GM12878 (cell line): Measurements from ENCODE around the gene GRIK3.

Source experiments
- FOS ChIP-seq: IDR thresholded peaks from 3 replicates; pipeline ENCODE4 v1.6.1; 2011; ENCODE audit warnings: borderline replicate concordance; ENCODE audit not compliant: insufficient read length; ENCODE audit errors: extremely low read depth
- GATAD2B ChIP-seq: fragments of 450-650 bp; conservative IDR thresholded peaks from 2 replicates; pipeline ENCODE4 v1.6.1; 2017; ENCODE audit warnings: low read depth, mild to moderate bottlenecking, moderate library complexity
- NBN ChIP-seq: fragments of 450-650 bp; IDR thresholded peaks from 2 replicates; pipeline ENCODE4 v1.6.1; 2016
- POLR2AphosphoS5 ChIP-seq: IDR thresholded peaks from 2 replicates; pipeline ENCODE4 v1.6.1; 2011; ENCODE audit warnings: mild to moderate bottlenecking, low read length, inconsistent platforms
- RAD21 ChIP-seq: IDR thresholded peaks from 2 replicates; pipeline ENCODE4 v1.6.1; 2011; ENCODE audit warnings: mild to moderate bottlenecking, low read depth, low read length, moderate library complexity; ENCODE audit not compliant: insufficient read depth
- SMAD1 ChIP-seq: fragments of 450-650 bp; IDR thresholded peaks from 2 replicates; pipeline ENCODE4 v1.6.1; 2018; ENCODE audit warnings: mild to moderate bottlenecking, low read depth; ENCODE audit not compliant: partially characterized antibody
- TF ChIP-seq, protein P1 (sequence below): fragments of 450-650 bp; conservative IDR thresholded peaks from 2 replicates; pipeline ENCODE4 v1.6.1; 2017; ENCODE audit warnings: mild to moderate bottlenecking, moderate library complexity
- TF ChIP-seq, protein P2 (sequence below): IDR thresholded peaks from 2 replicates; pipeline ENCODE4 v1.6.1; 2012; ENCODE audit warnings: low read depth, low read length, improper control_type of control experiment
- TF ChIP-seq, protein P3 (sequence below), 3 experiments: IDR thresholded peaks in 2 of 3; conservative IDR thresholded peaks in 1 of 3; 2 replicates each; pipeline ENCODE4 v1.5.1; 2011; ENCODE audit warnings: low read depth in 3 of 3, low read length in 3 of 3, mild to moderate bottlenecking in 3 of 3, control low read depth in 2 of 3, moderate library complexity in 2 of 3, inconsistent platforms in 1 of 3, mixed read lengths in 1 of 3; ENCODE audit not compliant: control insufficient read depth in 2 of 3, insufficient read depth in 1 of 3; ENCODE audit errors: extremely low read depth in 1 of 3

DNA sequence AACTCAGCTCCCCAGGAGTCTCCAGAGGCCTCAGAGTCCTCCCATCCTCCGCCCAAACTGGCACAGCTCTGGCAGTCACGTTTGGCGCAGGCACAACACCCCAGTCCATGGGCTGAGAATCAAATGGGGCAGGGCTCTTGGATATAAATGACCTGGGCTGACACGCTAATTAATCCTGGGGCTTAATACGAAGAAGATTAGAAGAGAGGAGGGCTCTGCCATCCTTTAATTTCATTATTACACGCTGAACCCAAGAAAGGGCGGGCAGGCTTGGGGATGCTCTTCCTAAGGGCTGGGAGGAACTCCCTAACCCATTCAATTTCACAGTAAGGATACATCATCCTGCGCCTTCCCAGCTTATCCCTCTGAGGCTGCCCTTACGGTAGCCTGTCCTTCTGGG lies 2.4 kb downstream of the GRIK3 start:
- TF ChIP-seq NBN (no peak), RAD21 (no peak), POLR2AphosphoS5 (no peak), GATAD2B (no peak), SMAD1 (no peak), FOS (no peak)
- TF ChIP-seq, protein P1, sequence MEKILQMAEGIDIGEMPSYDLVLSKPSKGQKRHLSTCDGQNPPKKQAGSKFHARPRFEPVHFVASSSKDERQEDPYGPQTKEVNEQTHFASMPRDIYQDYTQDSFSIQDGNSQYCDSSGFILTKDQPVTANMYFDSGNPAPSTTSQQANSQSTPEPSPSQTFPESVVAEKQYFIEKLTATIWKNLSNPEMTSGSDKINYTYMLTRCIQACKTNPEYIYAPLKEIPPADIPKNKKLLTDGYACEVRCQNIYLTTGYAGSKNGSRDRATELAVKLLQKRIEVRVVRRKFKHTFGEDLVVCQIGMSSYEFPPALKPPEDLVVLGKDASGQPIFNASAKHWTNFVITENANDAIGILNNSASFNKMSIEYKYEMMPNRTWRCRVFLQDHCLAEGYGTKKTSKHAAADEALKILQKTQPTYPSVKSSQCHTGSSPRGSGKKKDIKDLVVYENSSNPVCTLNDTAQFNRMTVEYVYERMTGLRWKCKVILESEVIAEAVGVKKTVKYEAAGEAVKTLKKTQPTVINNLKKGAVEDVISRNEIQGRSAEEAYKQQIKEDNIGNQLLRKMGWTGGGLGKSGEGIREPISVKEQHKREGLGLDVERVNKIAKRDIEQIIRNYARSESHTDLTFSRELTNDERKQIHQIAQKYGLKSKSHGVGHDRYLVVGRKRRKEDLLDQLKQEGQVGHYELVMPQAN, result no peak
- TF ChIP-seq, protein P2, sequence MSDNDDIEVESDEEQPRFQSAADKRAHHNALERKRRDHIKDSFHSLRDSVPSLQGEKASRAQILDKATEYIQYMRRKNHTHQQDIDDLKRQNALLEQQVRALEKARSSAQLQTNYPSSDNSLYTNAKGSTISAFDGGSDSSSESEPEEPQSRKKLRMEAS, result no peak
- TF ChIP-seq, protein P3, sequence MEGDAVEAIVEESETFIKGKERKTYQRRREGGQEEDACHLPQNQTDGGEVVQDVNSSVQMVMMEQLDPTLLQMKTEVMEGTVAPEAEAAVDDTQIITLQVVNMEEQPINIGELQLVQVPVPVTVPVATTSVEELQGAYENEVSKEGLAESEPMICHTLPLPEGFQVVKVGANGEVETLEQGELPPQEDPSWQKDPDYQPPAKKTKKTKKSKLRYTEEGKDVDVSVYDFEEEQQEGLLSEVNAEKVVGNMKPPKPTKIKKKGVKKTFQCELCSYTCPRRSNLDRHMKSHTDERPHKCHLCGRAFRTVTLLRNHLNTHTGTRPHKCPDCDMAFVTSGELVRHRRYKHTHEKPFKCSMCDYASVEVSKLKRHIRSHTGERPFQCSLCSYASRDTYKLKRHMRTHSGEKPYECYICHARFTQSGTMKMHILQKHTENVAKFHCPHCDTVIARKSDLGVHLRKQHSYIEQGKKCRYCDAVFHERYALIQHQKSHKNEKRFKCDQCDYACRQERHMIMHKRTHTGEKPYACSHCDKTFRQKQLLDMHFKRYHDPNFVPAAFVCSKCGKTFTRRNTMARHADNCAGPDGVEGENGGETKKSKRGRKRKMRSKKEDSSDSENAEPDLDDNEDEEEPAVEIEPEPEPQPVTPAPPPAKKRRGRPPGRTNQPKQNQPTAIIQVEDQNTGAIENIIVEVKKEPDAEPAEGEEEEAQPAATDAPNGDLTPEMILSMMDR (IDR thresholded peaks at IDR 0.05 in 2 of 3, conservative IDR thresholded peaks at IDR 0.05 in 1 of 3; ENCODE audit: control insufficient read depth in 2 of 3, extremely low read depth in 1 of 3, insufficient read depth in 1 of 3, low read depth in 3 of 3, low read length in 3 of 3), result no peak
